HG03064 (cell line): ENCODE results near the gene B3GAT1.
"Not testable (repeated sequence)": the region's sequence is repeated elsewhere in the genome, so short reads cannot be mapped to it uniquely, and the experiment has no call there.

Experiments
- ATAC-seq: cut with Tn5 transposase; IDR thresholded peaks from one replicate; pipeline ENCODE4 v1.9.1; 2021; ENCODE audit warnings: low read depth; ENCODE audit not compliant: unreplicated experiment

The B3GAT1 gene

GRCh38 chr11:134358856-134359490 is 53.1 kb downstream of the B3GAT1 start:
- no peak for ATAC-seq

GRCh38 chr11:134358165-134358855 is 53.7 kb downstream of the B3GAT1 start:
- no peak for ATAC-seq

GRCh38 chr11:134357545-134357839 is 54.5 kb downstream of the B3GAT1 start:
- no peak for ATAC-seq

- no peak for ATAC-seq
Observed at GRCh38 chr11:134356656-134357544, 55.1 kb downstream of the B3GAT1 start.

DNA sequence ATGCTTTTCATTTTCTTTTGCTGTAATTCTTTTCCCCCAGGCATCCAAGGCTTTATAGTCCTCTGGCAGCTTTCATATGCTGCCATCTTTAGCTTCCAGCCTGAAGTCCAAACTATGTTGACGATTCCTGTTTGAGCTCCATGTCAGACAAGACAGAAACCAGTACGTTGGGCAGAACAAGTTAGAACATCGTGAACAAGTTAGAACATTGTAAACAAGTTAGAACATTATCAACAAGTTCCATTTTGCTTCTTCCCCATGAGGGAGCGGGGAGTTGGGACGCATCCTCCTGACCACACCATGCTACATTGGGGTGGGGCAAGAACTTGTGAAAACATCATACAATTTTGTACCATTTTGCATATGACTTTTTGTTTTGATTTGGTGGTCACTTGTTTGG is 56.4 kb downstream of the B3GAT1 start:
- no peak for ATAC-seq

GRCh38 chr11:134355136-134355535 is 56.9 kb downstream of the B3GAT1 start:
- no peak for ATAC-seq

DNA sequence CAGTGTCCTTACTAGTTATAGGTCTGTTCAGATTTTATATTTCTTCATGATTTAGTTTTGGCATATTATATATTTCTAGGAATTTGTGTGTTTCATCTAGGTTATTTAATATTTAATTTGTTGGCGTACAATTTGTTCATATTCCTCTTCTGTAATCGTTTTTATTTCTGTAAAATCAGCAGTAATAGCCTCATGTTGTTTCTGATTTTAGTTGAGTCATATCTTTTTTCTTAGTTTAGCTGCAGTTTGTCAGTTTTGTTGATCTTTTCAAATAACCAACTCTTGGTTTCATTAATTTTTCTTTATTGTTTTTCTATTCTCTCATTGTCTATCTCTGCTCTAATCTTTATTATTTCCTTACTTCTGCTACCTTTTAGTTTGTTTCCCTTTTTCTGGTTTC is 59.9 kb downstream of the B3GAT1 start:
- no peak for ATAC-seq

DNA sequence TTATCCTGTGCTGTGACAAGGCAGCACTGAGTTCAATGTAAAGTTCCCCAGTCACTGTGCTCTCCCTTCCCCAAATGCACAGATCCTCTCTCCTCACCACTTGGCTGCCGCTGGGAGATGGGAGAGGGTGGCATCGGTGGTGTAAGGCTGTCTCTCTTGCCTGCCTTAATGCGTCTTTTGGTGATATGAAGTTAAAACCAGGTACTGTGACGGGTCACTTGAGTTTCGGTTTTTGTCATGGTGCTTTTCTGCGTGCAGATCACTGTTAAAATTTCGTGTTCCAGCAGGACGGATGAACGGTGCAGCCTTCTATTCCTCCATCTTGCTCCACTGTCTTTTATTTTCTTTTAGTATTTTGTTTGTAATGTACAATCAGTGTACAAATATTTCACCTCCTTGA is 61.7 kb downstream of the B3GAT1 start:
- ATAC-seq, result no peak

DNA sequence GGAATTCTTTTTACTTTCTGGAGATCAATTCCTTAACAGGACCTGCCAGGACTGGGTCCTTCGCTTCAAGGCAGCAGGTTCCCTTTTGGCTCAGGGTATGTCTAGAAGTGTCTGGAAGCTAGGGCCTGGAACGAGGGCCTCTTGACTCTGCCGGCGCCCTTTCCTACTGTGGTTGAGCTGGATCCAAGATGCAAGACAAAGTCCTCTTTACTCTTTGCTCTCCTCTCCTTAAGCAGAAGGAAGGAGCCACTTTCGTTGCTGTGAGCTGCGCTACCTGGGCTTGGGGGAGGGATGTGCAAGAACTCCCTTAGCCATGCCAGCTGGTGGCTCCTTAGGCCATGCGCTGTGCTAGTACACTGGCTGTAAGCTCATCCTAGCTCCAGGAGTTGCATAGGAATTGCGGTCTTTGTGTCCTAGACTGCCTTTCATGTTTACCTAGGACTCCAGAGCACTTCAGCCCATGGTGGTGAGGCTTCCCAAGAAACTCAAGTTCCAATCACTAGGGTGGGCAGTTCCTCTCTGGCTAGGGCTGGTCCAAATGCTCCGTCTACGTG is 62.2 kb downstream of the B3GAT1 start:
- no peak for ATAC-seq

DNA sequence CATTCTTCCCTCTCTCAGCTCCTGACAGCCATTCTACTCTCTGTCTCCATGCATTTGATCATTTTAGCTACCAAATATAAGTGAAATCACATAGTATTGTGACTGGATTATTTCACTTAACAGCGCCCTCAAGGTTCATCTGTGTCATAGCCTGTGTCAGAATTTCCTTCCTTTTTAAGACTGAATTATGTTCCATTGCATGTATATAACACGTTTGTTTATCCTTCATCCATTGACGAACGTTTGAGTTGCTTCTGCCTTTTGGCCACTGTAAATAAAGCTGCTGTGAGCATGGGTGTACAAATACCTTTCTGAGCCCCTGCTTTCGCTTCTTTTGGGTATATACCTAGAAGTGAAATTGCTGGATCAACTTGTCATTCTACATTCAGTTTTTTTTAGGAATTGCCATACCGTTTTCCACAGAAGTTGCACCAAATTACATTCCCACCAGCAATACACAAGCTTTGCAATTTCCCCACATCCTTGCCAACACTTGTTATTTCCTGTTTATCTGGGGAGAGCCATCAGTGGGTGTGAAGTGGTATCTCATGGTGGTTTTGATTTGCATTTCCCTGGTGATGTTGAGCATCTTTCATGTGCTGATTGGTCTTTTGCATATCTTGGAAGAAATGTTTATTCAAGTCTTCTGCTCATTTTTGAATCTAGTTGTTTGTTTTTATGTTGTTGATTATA is 62.8 kb downstream of the B3GAT1 start:
- ATAC-seq, result no peak

DNA sequence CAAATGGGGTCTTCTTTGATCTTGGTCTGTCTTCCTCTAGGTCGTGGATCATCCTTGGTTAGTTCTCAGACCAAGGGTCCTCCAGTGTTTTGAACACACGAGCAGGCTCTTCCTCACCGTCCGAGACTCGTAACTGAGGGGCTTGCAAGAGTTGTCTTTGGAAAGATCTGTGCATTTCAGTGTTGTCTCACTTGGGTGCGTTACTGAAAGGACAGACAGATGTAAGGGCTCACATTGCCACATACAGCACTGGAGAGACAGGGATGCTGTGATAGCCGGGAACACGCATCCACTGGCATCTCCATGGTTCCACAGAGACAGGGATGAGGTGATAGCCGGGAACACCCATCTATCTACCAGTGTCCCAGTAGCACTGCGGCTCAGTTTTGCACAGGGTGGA is 64.6 kb downstream of the B3GAT1 start:
- no peak for ATAC-seq

DNA sequence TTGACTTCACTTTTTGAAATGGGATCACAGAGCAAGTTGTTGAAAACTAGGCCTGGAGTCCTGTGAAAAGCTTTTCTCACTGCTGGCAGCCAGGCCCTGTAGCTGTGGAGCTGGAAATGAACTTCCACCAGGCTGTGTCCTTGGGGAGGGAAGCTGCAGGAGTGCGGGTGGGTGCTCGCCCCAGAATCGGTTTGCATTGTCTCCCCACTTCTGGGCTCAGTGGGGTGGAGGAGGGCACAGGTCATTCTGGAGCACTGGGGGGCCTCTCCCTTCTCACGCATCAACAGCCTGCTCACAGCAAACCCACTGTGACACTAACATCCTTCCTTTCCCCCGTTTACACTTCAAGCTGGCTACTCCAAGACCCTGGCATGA is 65.1 kb downstream of the B3GAT1 start:
- ATAC-seq, result no peak

DNA sequence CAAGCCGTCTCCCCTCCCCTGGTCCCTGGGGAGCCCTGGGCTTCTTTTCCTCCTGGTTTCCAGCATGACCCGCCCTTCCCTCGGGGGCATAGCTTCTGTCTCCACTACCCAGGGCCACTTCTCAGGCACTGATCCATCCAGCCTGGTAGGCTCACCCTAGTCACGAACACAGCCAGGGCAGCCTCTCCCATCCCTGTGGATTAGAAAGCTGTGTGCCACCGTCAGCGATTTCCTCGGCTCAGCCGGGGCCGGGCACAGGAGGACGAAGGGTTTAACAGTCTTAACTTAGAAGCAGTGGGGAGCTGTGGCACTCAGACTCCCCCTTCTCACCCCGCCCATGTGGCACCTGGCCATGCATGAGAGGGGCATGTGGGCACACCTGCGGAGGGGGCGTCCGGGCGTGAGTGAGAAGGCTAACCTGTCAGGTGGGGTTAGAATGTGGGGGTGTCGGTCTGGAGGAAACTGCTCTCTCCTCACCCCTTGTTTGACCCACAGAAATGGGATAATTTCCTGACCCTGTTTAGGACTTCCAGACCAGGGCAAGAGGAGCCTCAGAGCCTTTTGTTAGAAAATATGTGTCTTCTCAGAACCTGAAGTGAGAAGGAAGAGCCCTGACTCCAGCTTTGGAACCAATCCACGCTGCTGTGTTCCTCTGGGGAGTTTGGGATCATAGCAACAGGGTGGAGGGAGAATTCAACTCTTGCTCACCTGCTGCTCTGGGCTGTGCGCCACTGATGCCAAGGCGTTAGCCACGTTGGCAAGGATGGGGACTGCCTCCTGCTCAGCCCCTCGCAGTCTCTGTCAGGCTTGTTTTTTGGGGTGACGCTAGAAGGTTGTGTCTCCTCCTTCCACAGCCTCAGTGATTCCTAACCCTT is 65.7 kb downstream of the B3GAT1 start:
- ATAC-seq, result no peak

DNA sequence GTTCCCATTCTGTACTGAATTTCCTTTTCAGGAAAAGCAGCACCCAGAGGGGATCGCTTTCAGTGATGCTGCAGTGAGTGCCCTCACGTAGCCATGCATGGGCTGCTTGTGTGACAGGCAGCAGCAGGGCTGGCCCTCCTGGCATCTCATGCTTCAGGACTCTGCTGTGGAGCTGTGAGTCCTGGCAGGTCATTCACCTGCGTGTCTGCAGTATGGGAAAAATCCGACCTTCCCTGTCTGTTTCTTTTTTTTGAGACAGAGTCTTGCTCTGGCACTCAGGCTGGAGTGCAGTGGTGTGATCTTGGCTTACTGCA is 66.8 kb downstream of the B3GAT1 start:
- no peak for ATAC-seq

DNA sequence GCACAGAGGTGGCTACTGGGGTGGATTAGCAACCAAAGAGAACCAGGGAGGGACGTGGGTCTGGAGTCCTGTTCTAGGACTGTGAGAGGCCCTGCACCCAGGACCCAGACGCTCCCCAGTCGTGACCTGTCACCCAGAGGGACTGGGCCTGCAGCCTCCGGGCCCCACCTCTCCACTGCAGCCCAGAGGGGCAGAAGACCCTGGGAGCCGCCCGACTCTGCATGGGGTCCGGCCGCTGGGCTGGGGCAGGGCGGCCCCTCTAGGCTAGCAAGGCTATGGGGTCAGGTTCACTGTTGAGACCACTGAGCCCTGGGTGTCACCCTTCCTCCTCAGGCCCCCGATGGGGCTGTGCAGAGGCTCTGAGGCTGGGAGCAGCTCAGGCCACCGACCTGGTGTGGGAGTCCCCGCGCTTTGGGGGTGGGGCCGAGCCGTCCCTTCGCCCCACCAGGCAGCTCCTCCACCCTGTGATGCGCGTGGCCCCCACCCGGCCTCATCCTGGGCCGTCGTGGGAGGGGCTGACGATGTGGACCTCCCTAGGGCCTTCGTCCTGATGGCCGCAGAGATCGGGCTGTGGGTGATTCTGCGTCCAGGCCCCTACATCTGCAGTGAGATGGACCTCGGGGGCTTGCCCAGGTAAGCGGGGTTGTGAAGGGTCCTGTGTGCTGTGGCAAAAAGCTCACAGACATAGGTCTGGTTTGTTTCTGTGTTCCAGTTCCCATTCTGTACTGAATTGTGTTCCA is 67.4 kb downstream of the B3GAT1 start:
- ATAC-seq, result not testable (repeated sequence)

DNA sequence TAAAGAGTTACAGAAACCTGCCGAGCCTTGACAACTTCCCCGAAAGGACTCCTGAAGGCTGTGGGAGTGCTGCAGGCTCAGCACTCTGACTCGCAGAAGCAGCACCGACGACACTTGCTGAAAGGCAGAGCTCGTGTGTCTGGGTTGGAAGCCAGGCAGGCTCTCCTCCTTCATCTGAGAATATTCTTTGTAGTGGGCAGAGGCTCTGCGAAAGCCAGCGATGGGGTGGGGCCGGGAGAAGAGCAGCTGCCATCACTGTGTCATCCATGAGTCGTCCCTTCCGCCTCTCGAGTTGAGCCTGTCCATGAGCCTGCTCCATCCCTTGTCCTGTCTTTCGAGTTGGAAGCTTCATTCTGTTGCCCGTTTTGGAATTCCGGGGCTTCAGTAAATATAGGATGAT is 68.4 kb downstream of the B3GAT1 start:
- no peak for ATAC-seq

- ATAC-seq, result no peak
Observed at GRCh38 chr11:134342572-134343340, 69.3 kb downstream of the B3GAT1 start.

DNA sequence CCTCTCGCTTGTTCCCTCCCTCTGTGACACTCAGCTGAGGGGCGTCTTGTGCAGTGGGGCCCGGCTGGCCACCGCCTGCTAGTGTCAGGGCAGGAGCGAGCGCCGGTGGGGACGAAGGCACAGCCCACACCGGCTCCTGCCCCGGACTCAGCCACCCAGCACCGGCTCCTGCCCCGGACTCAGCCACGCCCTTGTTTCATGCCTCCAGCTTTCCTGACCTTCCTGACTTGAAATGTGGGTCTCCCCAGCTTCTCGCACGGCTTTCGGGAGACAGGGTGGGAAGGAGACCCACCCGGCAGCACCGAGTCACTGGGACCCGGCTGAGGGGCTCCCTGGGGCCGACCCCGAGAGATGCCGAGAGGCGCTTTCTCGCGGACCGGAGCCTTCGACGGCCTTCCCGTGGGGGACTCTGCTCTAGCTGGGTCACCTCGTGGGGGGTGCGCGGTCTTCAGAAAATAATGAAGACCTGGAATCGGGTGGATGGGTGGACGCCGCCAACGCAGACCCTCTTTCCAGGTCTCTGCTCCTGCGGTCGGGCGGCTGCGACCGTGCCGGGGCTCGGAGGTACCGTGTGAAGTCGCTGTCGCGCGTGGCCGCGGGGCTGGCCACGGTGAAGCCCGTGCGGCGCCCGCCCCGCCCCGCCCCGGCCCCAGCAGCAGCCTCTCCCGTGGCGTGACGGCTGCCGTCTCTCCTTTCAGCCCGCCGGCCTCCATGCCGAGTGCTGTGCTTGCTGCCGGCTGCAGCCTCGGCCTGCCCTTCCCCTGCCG is 70.1 kb downstream of the B3GAT1 start:
- ATAC-seq, result no peak
